Heart left ventricle (tissue), 16 donors: ENCODE measurements around the gene SLC37A2. TPM values are rescaled to one million over a fixed set of nuclear protein-coding genes. Genes with fewer than 3 reads are reported as not detected.

Experiments
- ATAC-seq, 4 donors: fragments of 200-7000 bp; cut with Tn5 transposase; one replicate each; pipeline ENCODE4 v1.9.1; 2020 to 2022; ENCODE audit warnings: moderate library complexity in 4 of 4, mild to moderate bottlenecking in 3 of 4, moderate number of reproducible peaks in 1 of 4
- DNase-seq, 5 donors: peaks; one replicate each; pipeline ENCODE4 v3.0.0-alpha.2; 2020
- H3K27ac ChIP-seq, 12 donors: fragments of 200-600 bp; sonication (generic) in 4 of 12; one replicate each; pipeline versions ENCODE4 v1.5.0 to v1.8.0; 2016 to 2022; ENCODE audit warnings: mild to moderate bottlenecking in 2 of 12
- H3K27me3 ChIP-seq, 9 donors: fragments of 200-600 bp; sonication (generic) in 2 of 9; one replicate each; pipeline versions ENCODE4 v1.5.1 to v1.8.0; 2016 to 2022; ENCODE audit warnings: mild to moderate bottlenecking in 3 of 9
- H3K36me3 ChIP-seq, 9 donors: fragments of 200-600 bp; sonication (generic) in 2 of 9; one replicate each; pipeline versions ENCODE4 v1.5.0 to v1.8.0; 2018 to 2022; ENCODE audit warnings: mild to moderate bottlenecking in 2 of 9
- H3K4me1 ChIP-seq, 12 donors: fragments of 200-600 bp; sonication (generic) in 4 of 12; one replicate each; pipeline versions ENCODE4 v1.5.0 to v1.8.0; 2016 to 2022; ENCODE audit warnings: mild to moderate bottlenecking in 3 of 12
- H3K4me3 ChIP-seq, 12 donors: fragments of 200-600 bp; sonication (generic) in 4 of 12; one replicate each; pipeline versions ENCODE4 v1.5.0 to v1.8.0; 2017 to 2022; ENCODE audit warnings: mild to moderate bottlenecking in 9 of 12, moderate library complexity in 4 of 12
- H3K9me3 ChIP-seq, 12 donors: fragments of 200-600 bp; sonication (generic) in 4 of 12; one replicate each; pipeline versions ENCODE4 v1.5.0 to v1.8.0; 2016 to 2022; ENCODE audit warnings: mild to moderate bottlenecking in 1 of 12
- POLR2A ChIP-seq, 2 donors: fragments of 450-650 bp; IDR thresholded peaks; one replicate each; pipeline ENCODE4 v1.6.1; 2017; ENCODE audit warnings: antibody characterized with exemption in 2 of 2, mild to moderate bottlenecking in 2 of 2, moderate library complexity in 2 of 2
- WGBS, 4 donors: extraction: QIAGEN DNeasy Blood & Tissue Kit in 2 of 4; methylation state at CpG; one replicate each; pipeline versions ENCODE4 v1.1.5 to v1.1.7; 2013 to 2018; 5-methylcytosine and 5-hydroxymethylcytosine counted together
- intact Hi-C, 10 donors: fragments of 100-400 bp; cut with DNase I; formaldehyde crosslinking; loops; one replicate each; pipeline versions ENCODE4 v1.11.1 to v1.14.2; 2022
- long read RNA-seq, 3 donors: library from polyadenylated mRNA; unstranded; transcript quantifications; one replicate each; pipeline ENCODE4 v2.0.0, GENCODE V29; 2020 to 2021
- polyA plus RNA-seq, 2 donors: library from polyadenylated mRNA; stranded (reverse); fragments of 200-250 nt; gene quantifications; one replicate each; pipeline ENCODE4 v1.2.3, GENCODE V29; 2013
- total RNA-seq, 9 donors: library from RNA; depleted of rRNA in 2 of 9; stranded (reverse); fragments of >200 nt in 2 of 9; fragmentation: NEBNext Ultra II Directional in 3 of 9; extraction: Animal tissue kit (Norgen Biotek cat#: 25700) in 3 of 9; gene quantifications; one replicate each; pipeline versions ENCODE4 v1.1.0 to v1.2.4, GENCODE V29; 2016 to 2023
- TF ChIP-seq, protein P1 (sequence below), 12 donors: fragments of 200-600 bp; sonication (generic) in 4 of 12; IDR thresholded peaks; one replicate each; pipeline versions ENCODE4 v1.5.0 to v1.8.0; 2018 to 2022; ENCODE audit warnings: antibody characterized with exemption in 12 of 12, mild to moderate bottlenecking in 5 of 12
- donor health status: ischemic (EF 13 %, LVEDD 7.1; RV severe dilation, severe dysfunction).
- donor health status: healthy with polysubstance abuse.
- donor health status: DM: no; HTN: yes; CAD: no.
- donor health status: DM: no; HTN: no; CAD: no.
- donor health status: ischemic (EF 25% LVEDD 6.9; RV normal size, moderate dysfunction).
- donor health status: ischemic (EF 25% LVEDD 5.7; RV mildly dilated, moderate dysfunction).
- donor health status: healthy.
- donor health status: DM: yes; HTN: yes; CAD: no.
- donor health status: ischemic (EF 35%, LVEDD 5.7; RV mildly dilated, moderate dysfunction).
- donor health status: nonischemic (EF 11% LVEDD 7.7; RV severe dilation, severe dysfunction).
- donor health status: DM: yes; HTN: yes; CAD: no.
- donor health status: PGD.
- donor health status: ischemic (EF 29% LVEDD 5.4; RV normal size, mild dysfunction).
- donor health status: nonischemic (EF 23%, LVEDD 6.1; RV moderate dilation, normal function).

Gene SLC37A2
- total RNA-seq: 10 to 100 TPM in 2 of 9 donors, 1 to 10 TPM in 6, under 1 TPM in 1; 0.91 to 17.9 (median 3.0) TPM
- under 1 TPM; 0.65 to 1.00 TPM for polyA plus RNA-seq
- long read RNA-seq, donor 1, partial matches to known transcripts: 0 of 2 reads
- long read RNA-seq, donor 1, other reads (novel, unspliced or antisense): 2 of 2 reads
- long read RNA-seq, donor 2, partial matches to known transcripts: 0 of 1 reads
- long read RNA-seq, donor 2, other reads (novel, unspliced or antisense): 0 of 1 reads
- long read RNA-seq, donor 3, partial matches to known transcripts: 1 of 2 reads
- long read RNA-seq, donor 3, other reads (novel, unspliced or antisense): 0 of 2 reads

DNA sequence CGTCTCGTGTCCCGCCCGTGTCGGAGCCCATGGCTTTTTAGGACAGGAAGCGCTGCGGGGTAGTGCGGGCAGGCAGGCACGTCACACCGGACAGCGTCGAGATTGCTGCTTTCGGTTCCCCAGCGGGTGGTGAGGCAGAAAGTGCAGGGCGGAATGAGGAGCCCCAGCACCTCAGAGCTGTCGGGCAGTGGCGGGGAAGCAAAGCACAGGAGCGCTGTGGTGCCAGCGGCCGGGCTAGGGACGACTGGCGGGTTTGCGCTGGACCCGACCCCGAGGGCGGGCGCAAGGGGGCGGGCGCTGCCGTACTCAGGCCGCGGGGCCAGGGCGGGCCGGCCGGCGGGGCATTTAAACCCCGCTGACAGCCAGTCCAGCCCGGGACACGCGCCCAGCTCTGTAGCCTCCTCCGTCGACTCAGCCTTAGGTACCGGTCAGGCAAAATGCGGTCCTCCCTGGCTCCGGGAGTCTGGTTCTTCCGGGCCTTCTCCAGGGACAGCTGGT lies at the start of gene SLC37A2:
TSS of gene SLC37A2 (plus strand) at position 375 of the 498 bp plus-strand sequence. CDS start at position 438, 63 bp downstream.
- Histone ChIP-seq H3K27me3 (peaks cover 0 to 26% (median 5%) of the 10 kb centered on the region in 9 donors), H3K4me1 (peaks cover 0 to 17% (median 7%) of the 10 kb centered on the region in 12 donors), H3K4me3 (peak within 1 kb of the TSS; percentile 22 to 79 (median 67)), H3K36me3 (no peaks in the 10 kb centered on the region), H3K9me3 (no peaks in the 10 kb centered on the region), H3K27ac (peak within 1 kb of the TSS in 9 of 12 donors; percentile 19 to 90 (median 58))
- TF ChIP-seq, protein P1, sequence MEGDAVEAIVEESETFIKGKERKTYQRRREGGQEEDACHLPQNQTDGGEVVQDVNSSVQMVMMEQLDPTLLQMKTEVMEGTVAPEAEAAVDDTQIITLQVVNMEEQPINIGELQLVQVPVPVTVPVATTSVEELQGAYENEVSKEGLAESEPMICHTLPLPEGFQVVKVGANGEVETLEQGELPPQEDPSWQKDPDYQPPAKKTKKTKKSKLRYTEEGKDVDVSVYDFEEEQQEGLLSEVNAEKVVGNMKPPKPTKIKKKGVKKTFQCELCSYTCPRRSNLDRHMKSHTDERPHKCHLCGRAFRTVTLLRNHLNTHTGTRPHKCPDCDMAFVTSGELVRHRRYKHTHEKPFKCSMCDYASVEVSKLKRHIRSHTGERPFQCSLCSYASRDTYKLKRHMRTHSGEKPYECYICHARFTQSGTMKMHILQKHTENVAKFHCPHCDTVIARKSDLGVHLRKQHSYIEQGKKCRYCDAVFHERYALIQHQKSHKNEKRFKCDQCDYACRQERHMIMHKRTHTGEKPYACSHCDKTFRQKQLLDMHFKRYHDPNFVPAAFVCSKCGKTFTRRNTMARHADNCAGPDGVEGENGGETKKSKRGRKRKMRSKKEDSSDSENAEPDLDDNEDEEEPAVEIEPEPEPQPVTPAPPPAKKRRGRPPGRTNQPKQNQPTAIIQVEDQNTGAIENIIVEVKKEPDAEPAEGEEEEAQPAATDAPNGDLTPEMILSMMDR (IDR thresholded peaks at IDR 0.05): peak in 6 of 12 donors; percentile 12 to 47 (median 36)
- TF ChIP-seq POLR2A (IDR thresholded peaks at IDR 0.05): no peak
- intact Hi-C loops: no loop called here
- 0 to 1% (median 0%) methylated on average over 17 to 46 of the region's 46 CpGs for WGBS, 4 donors
- ATAC-seq (peak; percentile 71 to 95 (median 94)), DNase-seq (peak; percentile 59 to 87 (median 68))

DNA sequence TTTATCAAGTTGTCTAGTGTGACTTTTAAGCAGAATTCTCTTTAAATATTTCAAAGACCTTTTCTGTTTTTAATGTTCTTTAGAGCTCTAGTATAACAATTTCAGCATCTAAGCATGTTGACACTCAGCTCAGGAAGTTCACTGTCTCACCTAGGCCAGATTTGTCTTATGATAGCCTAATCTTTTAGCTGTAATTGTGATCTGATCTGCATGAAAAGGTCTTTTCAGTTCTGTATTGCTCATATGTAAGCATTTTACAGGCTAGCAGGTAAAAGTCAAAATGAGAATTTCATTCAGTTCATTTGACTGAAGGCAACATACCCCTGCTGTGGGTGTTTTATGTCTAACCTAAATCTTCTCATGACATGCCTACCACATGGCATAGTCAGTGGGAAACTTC lies 46.7 kb upstream of the SLC37A2 start:
- ATAC-seq: no peak
- no peak overlapping the region for H3K27ac ChIP-seq
- no peaks in the 10 kb centered on the region for H3K27me3 ChIP-seq
- H3K4me1 ChIP-seq: no peaks in the 10 kb centered on the region
- no peak for TF ChIP-seq POLR2A (IDR thresholded peaks at IDR 0.05)
- TF ChIP-seq, protein P1 (IDR thresholded peaks at IDR 0.05): no peak
- H3K4me3 ChIP-seq: no peak overlapping the region
- peaks cover 0 to 18% (median 0%) of the 10 kb centered on the region in 12 donors for H3K9me3 ChIP-seq
- H3K36me3 ChIP-seq: no peaks in the 10 kb centered on the region
- intact Hi-C loops: no loop called here
- no peak for DNase-seq

DNA sequence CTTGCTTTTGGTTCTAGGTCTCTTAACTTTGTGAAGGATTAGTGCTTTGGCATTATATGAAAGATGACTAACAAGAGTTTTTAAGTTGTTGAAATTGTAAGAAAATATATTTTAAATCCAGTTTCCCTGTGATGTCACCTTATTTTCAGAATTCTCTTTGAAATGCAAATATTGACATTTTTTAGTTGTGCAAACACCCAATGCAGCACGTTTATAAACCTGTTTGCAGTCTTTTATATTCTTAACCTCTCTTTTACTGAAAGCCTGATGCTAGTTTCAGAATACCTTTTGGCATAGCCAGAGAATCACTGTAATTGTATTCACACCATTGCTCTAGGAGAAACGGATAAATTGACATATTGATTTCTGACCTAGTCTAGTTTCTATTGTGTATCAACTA lies 42.8 kb upstream of the SLC37A2 start:
- H3K27me3 ChIP-seq: no peaks in the 10 kb centered on the region
- no peak overlapping the region for H3K27ac ChIP-seq
- H3K9me3 ChIP-seq: peaks cover 0 to 3% (median 0%) of the 10 kb centered on the region in 12 donors
- TF ChIP-seq, protein P1 (IDR thresholded peaks at IDR 0.05): no peak
- TF ChIP-seq POLR2A (IDR thresholded peaks at IDR 0.05): no peak
- H3K4me1 ChIP-seq: no peaks in the 10 kb centered on the region
- ATAC-seq (no peak), DNase-seq (no peak)
- H3K36me3 ChIP-seq: no peaks in the 10 kb centered on the region
- WGBS, 4 donors: 88 to 93% (median 89%) methylated on average over 2 of the region's 2 CpGs
- intact Hi-C loops: no loop called here
- no peak overlapping the region for H3K4me3 ChIP-seq

DNA sequence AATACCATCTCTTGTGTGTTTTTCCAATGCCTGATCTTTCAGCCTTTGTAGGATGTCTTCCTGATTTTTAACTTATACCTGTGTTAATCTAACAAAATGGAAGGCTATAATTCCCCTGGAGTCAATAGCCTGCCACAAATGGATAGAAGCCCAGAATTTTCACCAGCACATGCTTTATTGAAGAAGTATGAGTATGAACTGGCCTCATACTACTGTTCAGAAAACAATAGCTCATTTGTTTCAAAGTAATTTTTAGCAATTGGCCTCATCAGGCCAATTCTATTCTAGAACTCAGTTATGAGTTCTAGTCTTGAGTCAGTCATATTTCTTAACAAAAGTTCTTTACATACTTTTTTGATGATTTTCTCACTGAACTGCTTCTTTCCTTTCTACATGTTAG lies 40.6 kb upstream of the SLC37A2 start:
- intact Hi-C loops: no loop called here
- ATAC-seq (no peak), DNase-seq (no peak)
- H3K27ac ChIP-seq: no peak overlapping the region
- no peak for TF ChIP-seq POLR2A (IDR thresholded peaks at IDR 0.05)
- TF ChIP-seq, protein P1 (IDR thresholded peaks at IDR 0.05): no peak
- no peaks in the 10 kb centered on the region for H3K9me3 ChIP-seq
- no peaks in the 10 kb centered on the region for H3K4me1 ChIP-seq
- no peaks in the 10 kb centered on the region for H3K27me3 ChIP-seq
- no peaks in the 10 kb centered on the region for H3K36me3 ChIP-seq
- H3K4me3 ChIP-seq: no peak overlapping the region
